RWPE2 (cell line): ENCODE results near the gene PER2.
A peak's percentile ranks its signal among the peaks of the same experiment; 100 is the strongest.

Experiments
- ATAC-seq: fragments of 200-7000 bp; cut with Tn5 transposase; 3 replicates; pipeline ENCODE4 v1.9.1; 2021; ENCODE audit warnings: low read depth
- DNase-seq: peaks from one replicate; pipeline ENCODE4 v3.0.0-alpha.2; 2020; ENCODE audit warnings: low spot score
- H3K27ac ChIP-seq: fragments of 450-650 bp; 2 replicates; pipeline ENCODE4 v1.5.1; 2017; ENCODE audit warnings: mild to moderate bottlenecking; ENCODE audit not compliant: poor library complexity, severe bottlenecking
- H3K27me3 ChIP-seq: fragments of 250-450 bp; sonication (Bioruptor Pico); 2 replicates; pipeline ENCODE4 v1.5.1; 2021; ENCODE audit warnings: mild to moderate bottlenecking, moderate library complexity; ENCODE audit not compliant: insufficient read depth, poor library complexity, severe bottlenecking
- H3K36me3 ChIP-seq: fragments of 250-450 bp; sonication (Bioruptor Pico); 2 replicates; pipeline ENCODE4 v1.5.1; 2020; ENCODE audit warnings: low read depth, mild to moderate bottlenecking, moderate library complexity
- H3K4me1 ChIP-seq: fragments of 250-450 bp; sonication (Bioruptor Pico); 2 replicates; pipeline ENCODE4 v1.5.1; 2021; ENCODE audit warnings: mild to moderate bottlenecking, moderate library complexity; ENCODE audit not compliant: insufficient read depth, poor library complexity, severe bottlenecking
- H3K4me3 ChIP-seq: fragments of 250-450 bp; sonication (Bioruptor Pico); 2 replicates; pipeline ENCODE4 v1.5.1; 2021; ENCODE audit warnings: mild to moderate bottlenecking, moderate library complexity; ENCODE audit not compliant: severe bottlenecking
- H3K9me3 ChIP-seq: fragments of 250-450 bp; sonication (Bioruptor Pico); 2 replicates; pipeline ENCODE4 v1.5.1; 2021; ENCODE audit warnings: mild to moderate bottlenecking, moderate library complexity; ENCODE audit not compliant: severe bottlenecking
- TF ChIP-seq, protein P1 (sequence below): fragments of 450-650 bp; IDR thresholded peaks from one replicate; pipeline ENCODE4 v1.5.1; 2017; ENCODE audit warnings: mild to moderate bottlenecking, moderate library complexity; ENCODE audit not compliant: poor library complexity, severe bottlenecking

Gene PER2

GRCh38 chr2:238308177-238308576 lies 19.8 kb upstream of the PER2 start:
- DNase-seq (no peak), ATAC-seq (no peak)
- Histone ChIP-seq H3K4me3 (no peak overlapping the region), H3K9me3 (no peaks in the 10 kb centered on the region), H3K27ac (no peak overlapping the region), H3K4me1 (no peaks in the 10 kb centered on the region), H3K36me3 (no peaks in the 10 kb centered on the region), H3K27me3 (no peaks in the 10 kb centered on the region)
- TF ChIP-seq, protein P1, sequence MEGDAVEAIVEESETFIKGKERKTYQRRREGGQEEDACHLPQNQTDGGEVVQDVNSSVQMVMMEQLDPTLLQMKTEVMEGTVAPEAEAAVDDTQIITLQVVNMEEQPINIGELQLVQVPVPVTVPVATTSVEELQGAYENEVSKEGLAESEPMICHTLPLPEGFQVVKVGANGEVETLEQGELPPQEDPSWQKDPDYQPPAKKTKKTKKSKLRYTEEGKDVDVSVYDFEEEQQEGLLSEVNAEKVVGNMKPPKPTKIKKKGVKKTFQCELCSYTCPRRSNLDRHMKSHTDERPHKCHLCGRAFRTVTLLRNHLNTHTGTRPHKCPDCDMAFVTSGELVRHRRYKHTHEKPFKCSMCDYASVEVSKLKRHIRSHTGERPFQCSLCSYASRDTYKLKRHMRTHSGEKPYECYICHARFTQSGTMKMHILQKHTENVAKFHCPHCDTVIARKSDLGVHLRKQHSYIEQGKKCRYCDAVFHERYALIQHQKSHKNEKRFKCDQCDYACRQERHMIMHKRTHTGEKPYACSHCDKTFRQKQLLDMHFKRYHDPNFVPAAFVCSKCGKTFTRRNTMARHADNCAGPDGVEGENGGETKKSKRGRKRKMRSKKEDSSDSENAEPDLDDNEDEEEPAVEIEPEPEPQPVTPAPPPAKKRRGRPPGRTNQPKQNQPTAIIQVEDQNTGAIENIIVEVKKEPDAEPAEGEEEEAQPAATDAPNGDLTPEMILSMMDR, result peak; percentile 22

DNA sequence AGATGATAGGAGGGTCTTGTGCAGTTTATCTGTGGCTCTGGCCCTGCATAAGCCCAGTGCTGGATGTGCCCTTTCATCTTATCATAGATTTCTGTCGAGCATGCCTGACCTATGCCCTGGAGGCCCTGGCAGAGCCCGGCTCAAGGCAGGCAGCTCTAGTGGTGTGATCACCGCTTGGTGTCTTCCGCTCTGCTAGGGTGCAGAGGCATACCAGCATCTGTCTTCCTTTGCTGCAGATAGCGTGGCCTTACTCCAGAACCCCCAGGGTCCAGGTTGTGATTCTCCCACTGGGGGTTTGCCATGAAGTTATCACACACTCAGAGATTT lies 18.2 kb upstream of the PER2 start:
- Histone ChIP-seq H3K9me3 (no peaks in the 10 kb centered on the region), H3K4me1 (no peaks in the 10 kb centered on the region), H3K36me3 (no peaks in the 10 kb centered on the region), H3K27ac (no peak overlapping the region), H3K4me3 (no peak overlapping the region), H3K27me3 (no peaks in the 10 kb centered on the region)
- no peak for DNase-seq
- TF ChIP-seq, protein P1, result no peak
- ATAC-seq, result no peak

GRCh38 chr2:238305965-238306671 lies 17.7 kb upstream of the PER2 start:
- no peak for DNase-seq
- ATAC-seq, result no peak
- TF ChIP-seq, protein P1, result no peak
- no peak overlapping the region for H3K27ac ChIP-seq
- H3K9me3 ChIP-seq, result no peaks in the 10 kb centered on the region
- H3K4me3 ChIP-seq, result no peak overlapping the region
- H3K27me3 ChIP-seq, result no peaks in the 10 kb centered on the region
- H3K4me1 ChIP-seq, result no peaks in the 10 kb centered on the region
- H3K36me3 ChIP-seq, result no peaks in the 10 kb centered on the region

GRCh38 chr2:238305092-238305862 lies 16.9 kb upstream of the PER2 start:
- ATAC-seq (peak; percentile 61), DNase-seq (no peak)
- no peak overlapping the region for H3K27ac ChIP-seq

More at GRCh38 chr2:238305092-238305862, 16.9 kb upstream of the PER2 start:
- Histone ChIP-seq H3K4me1 (no peaks in the 10 kb centered on the region), H3K27me3 (no peaks in the 10 kb centered on the region), H3K4me3 (no peak overlapping the region), H3K36me3 (no peaks in the 10 kb centered on the region), H3K9me3 (no peaks in the 10 kb centered on the region)
- TF ChIP-seq, protein P1, result peak; percentile 46
